AG10803 (cell line): ENCODE results near the gene LRRC37A3.
"Not testable (repeated sequence)": the region's sequence is repeated elsewhere in the genome, so short reads cannot be mapped to it uniquely, and the experiment has no call there.

Experiments
- DNase-seq: peaks from one replicate; pipeline ENCODE4 v3.0.0; 2010; ENCODE audit warnings: low read depth
- H3K4me3 ChIP-seq: 2 replicates; pipeline ENCODE4 v1.5.1; 2011; ENCODE audit warnings: mild to moderate bottlenecking, low read length, control low read depth
- CTCF ChIP-seq: conservative IDR thresholded peaks from 2 replicates; pipeline ENCODE4 v1.5.1; 2011; ENCODE audit warnings: mild to moderate bottlenecking, low read length, control low read depth, inconsistent platforms

The LRRC37A3 gene

GRCh38 chr17:64919289-64920025, at the start of gene LRRC37A3:
Gene LRRC37A3, minus strand, starts transcription at chr17:64919478. Its CDS starts 22,221 bp downstream, at chr17:64897257.
- peak; percentile 51 for TF ChIP-seq CTCF
- DNase-seq: peak; percentile 88
- peak within 1 kb of the TSS; percentile 70 for H3K4me3 ChIP-seq

DNA sequence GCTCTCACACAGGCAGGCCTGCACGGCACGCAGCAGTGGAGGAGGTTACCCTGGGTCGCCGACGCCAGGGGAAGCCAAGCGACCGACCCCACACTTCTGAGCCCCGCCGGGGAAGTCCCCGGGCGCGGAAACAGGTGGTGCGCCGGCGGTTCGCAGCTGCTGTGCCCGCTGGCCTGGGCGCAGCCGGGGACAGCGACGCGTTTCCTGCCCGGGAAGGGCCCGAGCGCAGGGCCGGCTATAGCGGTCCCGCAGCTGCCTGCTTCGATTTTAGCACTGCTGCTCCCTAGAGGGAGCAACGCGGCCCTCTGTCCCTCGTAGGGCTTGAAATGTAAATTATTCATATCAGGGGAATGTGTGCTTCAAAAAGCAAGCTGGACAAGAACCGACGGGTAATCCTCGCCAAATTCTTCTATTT, 46.6 kb upstream of the LRRC37A3 start:
- peak overlapping the region; percentile 34 for H3K4me3 ChIP-seq
- DNase-seq: peak; percentile 68
- TF ChIP-seq CTCF: peak; percentile 35

GRCh38 chr17:64965256-64965872, 46.1 kb upstream of the LRRC37A3 start:
- peak overlapping the region; percentile 34 for H3K4me3 ChIP-seq
- not testable (repeated sequence) for DNase-seq

DNA sequence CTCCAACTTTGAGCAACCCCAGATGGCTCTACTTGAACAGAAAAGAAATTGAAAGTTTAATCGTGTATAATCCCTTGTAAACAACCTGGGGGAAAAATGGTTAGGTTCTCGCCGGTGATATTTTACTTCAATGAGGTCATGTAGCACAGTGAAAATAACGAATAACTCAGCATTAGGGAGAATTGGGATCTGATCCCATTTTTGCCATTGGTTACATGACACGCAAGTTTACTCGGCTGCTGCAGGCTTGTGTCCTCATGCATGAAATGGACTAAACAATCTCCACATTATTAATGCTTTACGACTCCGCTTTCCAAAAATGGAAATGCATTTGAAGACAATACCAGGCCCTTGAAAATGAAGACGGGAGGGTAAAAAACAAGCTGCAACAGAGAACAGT, 45.5 kb upstream of the LRRC37A3 start:
- TF ChIP-seq CTCF: no peak
- DNase-seq: no peak

DNA sequence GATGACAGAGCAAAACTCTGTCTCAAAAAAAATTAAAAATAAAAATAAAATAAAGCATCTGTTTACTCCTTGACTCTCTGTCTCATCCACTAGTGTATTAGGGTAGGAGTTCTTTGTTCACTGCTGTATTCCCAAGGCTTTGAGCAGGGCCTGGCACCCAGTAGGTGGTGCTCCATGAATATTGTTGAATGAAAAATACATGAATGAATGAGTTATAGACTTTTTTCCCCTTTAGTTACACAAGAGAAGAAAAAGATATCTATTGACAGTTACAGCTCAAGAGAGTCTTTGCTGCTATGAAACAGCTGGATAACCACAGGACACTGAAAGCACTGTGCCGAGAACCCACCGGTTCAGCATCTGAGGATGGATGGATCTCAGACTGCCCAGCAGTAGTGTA, 44.5 kb upstream of the LRRC37A3 start:
- H3K4me3 ChIP-seq, DNase-seq: not testable (repeated sequence)

More for the DNA sequence above, 45.5 kb upstream of the LRRC37A3 start:
- H3K4me3 ChIP-seq: no peak overlapping the region

- H3K4me3 ChIP-seq: not testable (repeated sequence)
- TF ChIP-seq CTCF: peak; percentile 58
- DNase-seq: peak; percentile 42
These were observed 42.5 kb upstream of the LRRC37A3 start for GRCh38 chr17:64961563-64962378.

GRCh38 chr17:64951877-64952276, 32.6 kb upstream of the LRRC37A3 start:
- no peak overlapping the region for H3K4me3 ChIP-seq
- DNase-seq: no peak
- TF ChIP-seq CTCF: no peak
